Spleen (tissue), 7 donors: ENCODE results near the gene MEOX1.

Source experiments
- CTCF ChIP-seq, 11 experiments: fragments of 200-600 bp in 7 of 11; fragments of 450-650 bp in 4 of 11; sonication (generic) in 4 of 11; IDR thresholded peaks in 8 of 11; conservative IDR thresholded peaks in 3 of 11; 1 replicate in 7 of 11; 2 replicates in 4 of 11; pipeline versions ENCODE4 v1.4.0 to v1.8.0; 2016 to 2021; ENCODE audit warnings: antibody characterized with exemption in 11 of 11, inconsistent platforms in 4 of 11, mild to moderate bottlenecking in 1 of 11
- POLR2A ChIP-seq, 3 donors: fragments of 450-650 bp; IDR thresholded peaks; one replicate each; pipeline ENCODE4 v1.5.1; 2017; ENCODE audit warnings: antibody characterized with exemption in 3 of 3, mild to moderate bottlenecking in 1 of 3
- POLR2AphosphoS5 ChIP-seq, 3 donors: sonication (generic); formaldehyde crosslinking; IDR thresholded peaks; one replicate each; pipeline ENCODE4 v1.5.1; 2017; ENCODE audit warnings: antibody characterized with exemption in 3 of 3
- donor health status: DM: no; HTN: no; CAD: no; lungs with moderate emphysema.
- donor health status: DM: no; HTN: no; CAD: no.
- donor health status: DM: no; HTN: no; CAD: no.

- TF ChIP-seq CTCF (IDR thresholded peaks at IDR 0.05 in 8 of 11, conservative IDR thresholded peaks at IDR 0.05 in 3 of 11), result no peak
- TF ChIP-seq POLR2AphosphoS5 (IDR thresholded peaks at IDR 0.05), result no peak
- no peak for TF ChIP-seq POLR2A (IDR thresholded peaks at IDR 0.05)
Measured at GRCh38 chr17:43695970-43696865, 34.5 kb upstream of the MEOX1 start.
